ENCODE results near the gene FCGR3A.
A peak's percentile ranks its signal among the peaks of the same experiment; 100 is the strongest.
"Not testable (repeated sequence)": the region's sequence is repeated elsewhere in the genome, so short reads cannot be mapped to it uniquely, and the experiment has no call there.

FCGR3A gene

GRCh38 chr1:161529463-161530104 lies 20.0 kb downstream of the FCGR3A start:
- DNase-seq: not testable (repeated sequence)

GRCh38 chr1:161528550-161528949 lies 21.1 kb downstream of the FCGR3A start:
- DNase-seq: not testable (repeated sequence)

GRCh38 chr1:161525918-161526317 lies 23.7 kb downstream of the FCGR3A start:
- not testable (repeated sequence) for DNase-seq

- DNase-seq: not testable (repeated sequence)
Measured at GRCh38 chr1:161525321-161525720, 24.3 kb downstream of the FCGR3A start.

GRCh38 chr1:161524742-161525291 lies 24.8 kb downstream of the FCGR3A start:
- not testable (repeated sequence) for DNase-seq

GRCh38 chr1:161523817-161524741 lies 25.5 kb downstream of the FCGR3A start, which contains the start of gene HSPA6:
HSPA6 (plus strand) TSS chr1:161524540; CDS start chr1:161524659, 119 bp downstream.
- peak; percentile 74 for DNase-seq

- not testable (repeated sequence) for DNase-seq
Measured at GRCh38 chr1:161523041-161523816, 26.4 kb downstream of the FCGR3A start.

GRCh38 chr1:161513953-161514352 lies 35.7 kb downstream of the FCGR3A start:
- not testable (repeated sequence) for DNase-seq

GRCh38 chr1:161513448-161513780 lies 36.2 kb downstream of the FCGR3A start:
- DNase-seq: not testable (repeated sequence)

- not testable (repeated sequence) for DNase-seq
Measured at GRCh38 chr1:161512636-161513447, 36.8 kb downstream of the FCGR3A start.

- no peak for DNase-seq
Measured at GRCh38 chr1:161511756-161512060, 37.9 kb downstream of the FCGR3A start.

GRCh38 chr1:161511018-161511755 lies 38.4 kb downstream of the FCGR3A start:
- no peak for DNase-seq

GRCh38 chr1:161510477-161510876 lies 39.1 kb downstream of the FCGR3A start:
- DNase-seq: no peak

GRCh38 chr1:161506336-161507223 lies 43.0 kb downstream of the FCGR3A start:
- DNase-seq: no peak

GRCh38 chr1:161505686-161506085 lies 43.9 kb downstream of the FCGR3A start:
- no peak for DNase-seq

GRCh38 chr1:161503394-161503748 lies 46.2 kb downstream of the FCGR3A start:
- no peak for DNase-seq

GRCh38 chr1:161502641-161503393 lies 46.8 kb downstream of the FCGR3A start:
- DNase-seq: no peak

GRCh38 chr1:161502181-161502580 lies 47.4 kb downstream of the FCGR3A start:
- no peak for DNase-seq

GRCh38 chr1:161501234-161501633 lies 48.4 kb downstream of the FCGR3A start:
- DNase-seq: no peak
